HCT116 (cell line): Measurements from ENCODE around the gene GABPB1. TPM values are rescaled to one million over a fixed set of nuclear protein-coding genes. Genes with fewer than 3 reads are reported as not detected.

Source experiments
- ATAC-seq: fragments of 200-7000 bp; cut with Tn5 transposase; 2 replicates; pipeline ENCODE4 v1.9.1; 2020; ENCODE audit warnings: mild to moderate bottlenecking, moderate library complexity
- BruUV-seq: library from RNA; stranded (reverse); fragments of 400-500 nt; replicated peaks from 2 replicates; lab custom pipeline; 2021; lab: Mats Ljungman, UMichigan
- CTCF ChIA-PET: fragments of 300-600 bp; sonication (Branson Sonifier 250); formaldehyde crosslinking; loops from one replicate; lab custom pipeline; 2021; ENCODE audit warnings: antibody characterized with exemption; lab: Charles Lee
- POLR2A ChIA-PET: fragments of 300-600, 350-600 bp; sonication (Branson Sonifier 250); formaldehyde crosslinking; loops from one replicate; lab custom pipeline; 2021; ENCODE audit warnings: antibody characterized with exemption; lab: Charles Lee
- RAD21 ChIA-PET, 2 experiments: fragments of 300-600 bp; sonication (Branson Sonifier 250); formaldehyde crosslinking; loops; one replicate each; lab custom pipeline; 2023; ENCODE audit warnings: low total read pairs in 2 of 2; ENCODE audit not compliant: uncharacterized antibody in 2 of 2, unreplicated experiment in 2 of 2, low non-redundant PET in 1 of 2; lab: Charles Lee
- DNase-seq: peaks from one replicate; pipeline ENCODE4 v3.0.0-alpha.2; 2010; ENCODE audit warnings: low read depth, low spot score
- H2AFZ ChIP-seq: fragments of 200-600 bp; shearing (Covaris generic), sonication (generic); 2 replicates; pipeline ENCODE4 v1.6.1; 2017; ENCODE audit warnings: low read depth, mixed run types, mixed read lengths, antibody characterized with exemption, low read length; ENCODE audit not compliant: poor library complexity, severe bottlenecking
- H3K27ac ChIP-seq: 2 replicates; pipeline ENCODE4 v1.5.1; 2012; ENCODE audit warnings: low read depth, low read length
- H3K27me3 ChIP-seq: fragments of 200-600 bp; sonication (generic); 2 replicates; pipeline ENCODE4 v1.6.1; 2016; ENCODE audit warnings: mixed run types, low read length, mixed read lengths; ENCODE audit not compliant: insufficient read depth
- H3K36me3 ChIP-seq, 2 experiments: fragments of 200-500 bp in 1 of 2; fragments of 200-600 bp in 1 of 2; sonication (Bioruptor generic) in 1 of 2; sonication (generic) in 1 of 2; 2 replicates each; pipeline versions ENCODE4 v1.5.1 to v1.6.1; 2014 to 2016; ENCODE audit warnings: low read length in 2 of 2, inconsistent platforms in 1 of 2, mixed read lengths in 1 of 2, mixed run types in 1 of 2; ENCODE audit not compliant: insufficient read depth in 2 of 2, control insufficient read depth in 1 of 2
- H3K4me1 ChIP-seq, 2 experiments: fragments of 200-600 bp in 1 of 2; sonication (generic) in 1 of 2; 2 replicates each; pipeline versions ENCODE4 v1.5.1 to v1.6.1; 2012 to 2017; ENCODE audit warnings: low read length in 2 of 2, inconsistent platforms in 1 of 2, mild to moderate bottlenecking in 1 of 2, mixed read lengths in 1 of 2, mixed run types in 1 of 2, moderate library complexity in 1 of 2; ENCODE audit not compliant: insufficient read depth in 2 of 2, control insufficient read depth in 1 of 2
- H3K4me2 ChIP-seq: fragments of 200-600 bp; sonication (generic); 2 replicates; pipeline ENCODE4 v1.6.1; 2017; ENCODE audit warnings: mixed run types, low read length, mixed read lengths
- H3K4me3 ChIP-seq, 2 experiments: fragments of 200-600 bp in 1 of 2; sonication (generic) in 1 of 2; replicated peaks in 1 of 2; 2 replicates each; pipeline ENCODE4 v1.5.1; 2011 to 2016; ENCODE audit warnings: low read length in 2 of 2, control low read depth in 1 of 2, low read depth in 1 of 2, mild to moderate bottlenecking in 1 of 2, mixed read lengths in 1 of 2, mixed run types in 1 of 2
- H3K79me2 ChIP-seq: fragments of 200-600 bp; sonication (generic); 2 replicates; pipeline ENCODE4 v1.6.1; 2017; ENCODE audit warnings: mild to moderate bottlenecking, mixed run types, low read length, moderate library complexity, mixed read lengths; ENCODE audit not compliant: insufficient read depth
- H3K9ac ChIP-seq: fragments of 200-600 bp; sonication (generic); 2 replicates; pipeline ENCODE4 v1.6.1; 2016; ENCODE audit warnings: low read length, mixed read lengths
- H3K9me2 ChIP-seq: fragments of 200-600 bp; sonication (generic), shearing (Covaris generic); 2 replicates; pipeline ENCODE4 v1.6.1; 2017; ENCODE audit warnings: mixed run types, mild to moderate bottlenecking, moderate library complexity; ENCODE audit not compliant: insufficient read depth
- H3K9me3 ChIP-seq, 2 experiments: fragments of 200-500 bp in 1 of 2; fragments of 200-600 bp in 1 of 2; sonication (Bioruptor generic) in 1 of 2; sonication (generic) in 1 of 2; 2 replicates each; pipeline ENCODE4 v1.6.1; 2014 to 2017; ENCODE audit warnings: low read length in 2 of 2, mixed read lengths in 2 of 2, inconsistent platforms in 1 of 2, low read depth in 1 of 2, mild to moderate bottlenecking in 1 of 2, mixed run types in 1 of 2, moderate library complexity in 1 of 2; ENCODE audit not compliant: control insufficient read depth in 1 of 2, insufficient read depth in 1 of 2
- H4K20me1 ChIP-seq: fragments of 200-600 bp; sonication (generic), shearing (Covaris generic); 2 replicates; pipeline ENCODE4 v1.6.1; 2017; ENCODE audit warnings: mixed run types, mild to moderate bottlenecking, moderate library complexity; ENCODE audit not compliant: insufficient read depth
- CEBPB ChIP-seq: IDR thresholded peaks from 2 replicates; pipeline ENCODE4 v1.6.1; 2012; ENCODE audit warnings: low read depth
- ELF1 ChIP-seq: IDR thresholded peaks from 2 replicates; pipeline ENCODE4 v1.6.1; 2012; ENCODE audit warnings: low read depth, borderline replicate concordance
- FOSL1 ChIP-seq: IDR thresholded peaks from 2 replicates; pipeline ENCODE4 v1.6.1; 2012; ENCODE audit warnings: low read depth
- JUND ChIP-seq: IDR thresholded peaks from 2 replicates; pipeline ENCODE4 v1.6.1; 2012
- POLR2A ChIP-seq: IDR thresholded peaks from 2 replicates; pipeline ENCODE4 v1.7.0; 2011; ENCODE audit warnings: borderline replicate concordance; ENCODE audit not compliant: insufficient read depth, insufficient read length; ENCODE audit errors: extremely low read depth
- POLR2AphosphoS5 ChIP-seq: IDR thresholded peaks from 2 replicates; pipeline ENCODE4 v1.6.1; 2011; ENCODE audit warnings: mild to moderate bottlenecking, low read depth, low read length, moderate library complexity
- SP1 ChIP-seq: IDR thresholded peaks from 2 replicates; pipeline ENCODE4 v1.6.1; 2012; ENCODE audit warnings: low read depth
- SRF ChIP-seq: IDR thresholded peaks from 2 replicates; pipeline ENCODE4 v1.6.1; 2012; ENCODE audit warnings: low read depth
- TCF7L2 ChIP-seq: IDR thresholded peaks from 2 replicates; pipeline ENCODE4 v1.7.0; 2011; ENCODE audit warnings: borderline replicate concordance, inconsistent platforms; ENCODE audit not compliant: insufficient read depth, insufficient read length; ENCODE audit errors: extremely low read depth
- ZFX ChIP-seq: fragments of 450-650 bp; IDR thresholded peaks from 2 replicates; pipeline ENCODE4 v1.6.1; 2017
- ZNF274 ChIP-seq: fragments of 200-500 bp; sonication (Bioruptor generic); IDR thresholded peaks from 2 replicates; pipeline ENCODE4 v1.6.1; 2014; ENCODE audit warnings: mild to moderate bottlenecking, low read depth, low read length, inconsistent platforms
- intact Hi-C: fragments of 100-400 bp; cut with micrococcal nuclease; formaldehyde crosslinking; loops from 2 replicates; pipeline ENCODE4 v1.10.0; 2022
- total RNA-seq: library from RNA; stranded (reverse); gene quantifications from one replicate; pipeline ENCODE4 v1.2.1, GENCODE V29; 2021; ENCODE audit not compliant: unreplicated experiment
- TF ChIP-seq, protein P1 (sequence below): IDR thresholded peaks from 2 replicates; pipeline ENCODE4 v1.6.1; 2011; ENCODE audit warnings: mild to moderate bottlenecking, low read length, moderate library complexity; ENCODE audit not compliant: insufficient replicate concordance; ENCODE audit errors: extremely low read depth
- TF ChIP-seq, protein P2 (sequence below): IDR thresholded peaks from 2 replicates; pipeline ENCODE4 v1.6.1; 2012

Gene GABPB1
- total RNA-seq, 1 experiment from 2014 or later, result 20.1 TPM

DNA sequence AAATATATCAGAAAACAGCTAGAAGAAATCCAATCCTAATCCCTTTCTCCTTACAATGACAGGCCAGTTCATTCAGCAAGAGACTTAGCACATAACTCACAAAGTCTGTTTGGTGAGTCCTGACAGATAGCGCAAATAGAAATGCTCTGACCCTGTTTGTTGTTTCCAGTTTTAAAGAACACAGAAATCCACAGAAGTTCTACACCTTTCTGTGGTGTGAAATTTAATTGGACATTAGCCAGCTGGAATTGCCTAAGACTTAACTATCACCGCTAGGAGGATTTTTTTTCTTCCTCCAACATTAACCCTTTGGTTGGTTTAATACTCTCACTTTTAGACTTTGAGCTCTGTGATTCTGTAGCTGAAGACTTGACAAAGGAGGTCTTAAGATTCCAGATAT is 120.2 kb downstream of the GABPB1 start:
- no peak for TF ChIP-seq SRF
- TF ChIP-seq ELF1, result no peak
- TF ChIP-seq FOSL1, result no peak
- TF ChIP-seq ZFX, result no peak
- TF ChIP-seq JUND, result no peak
- TF ChIP-seq, protein P1, sequence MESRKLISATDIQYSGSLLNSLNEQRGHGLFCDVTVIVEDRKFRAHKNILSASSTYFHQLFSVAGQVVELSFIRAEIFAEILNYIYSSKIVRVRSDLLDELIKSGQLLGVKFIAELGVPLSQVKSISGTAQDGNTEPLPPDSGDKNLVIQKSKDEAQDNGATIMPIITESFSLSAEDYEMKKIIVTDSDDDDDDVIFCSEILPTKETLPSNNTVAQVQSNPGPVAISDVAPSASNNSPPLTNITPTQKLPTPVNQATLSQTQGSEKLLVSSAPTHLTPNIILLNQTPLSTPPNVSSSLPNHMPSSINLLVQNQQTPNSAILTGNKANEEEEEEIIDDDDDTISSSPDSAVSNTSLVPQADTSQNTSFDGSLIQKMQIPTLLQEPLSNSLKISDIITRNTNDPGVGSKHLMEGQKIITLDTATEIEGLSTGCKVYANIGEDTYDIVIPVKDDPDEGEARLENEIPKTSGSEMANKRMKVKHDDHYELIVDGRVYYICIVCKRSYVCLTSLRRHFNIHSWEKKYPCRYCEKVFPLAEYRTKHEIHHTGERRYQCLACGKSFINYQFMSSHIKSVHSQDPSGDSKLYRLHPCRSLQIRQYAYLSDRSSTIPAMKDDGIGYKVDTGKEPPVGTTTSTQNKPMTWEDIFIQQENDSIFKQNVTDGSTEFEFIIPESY, result no peak
- TF ChIP-seq POLR2AphosphoS5, result no peak
- TF ChIP-seq, protein P2, sequence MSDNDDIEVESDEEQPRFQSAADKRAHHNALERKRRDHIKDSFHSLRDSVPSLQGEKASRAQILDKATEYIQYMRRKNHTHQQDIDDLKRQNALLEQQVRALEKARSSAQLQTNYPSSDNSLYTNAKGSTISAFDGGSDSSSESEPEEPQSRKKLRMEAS, result no peak
- no peak for TF ChIP-seq ZNF274
- no peak for TF ChIP-seq TCF7L2
- TF ChIP-seq CEBPB, result no peak
- TF ChIP-seq POLR2A, result no peak
- no peak for TF ChIP-seq SP1
- H4K20me1 ChIP-seq, result no peaks in the 10 kb centered on the region
- no peak overlapping the region for H3K4me3 ChIP-seq
- CTCF ChIA-PET, result no interaction called here
- H3K9ac ChIP-seq, result no peak overlapping the region
- H3K27me3 ChIP-seq, result no peaks in the 10 kb centered on the region
- DNase-seq (no peak), ATAC-seq (no peak)
- no peak overlapping the region for H3K27ac ChIP-seq
- H2AFZ ChIP-seq, result no peak overlapping the region
- no peaks in the 10 kb centered on the region for H3K9me2 ChIP-seq
- H3K4me1 ChIP-seq, result no peaks in the 10 kb centered on the region
- intact Hi-C loops, result no loop called here
- no peaks in the 10 kb centered on the region for H3K9me3 ChIP-seq
- H3K4me2 ChIP-seq, result no peak overlapping the region
- no peaks in the 10 kb centered on the region for H3K36me3 ChIP-seq
- BruUV-seq, result no TSS peak
- RAD21 ChIA-PET, result no interaction called here
- H3K79me2 ChIP-seq, result no peaks in the 10 kb centered on the region
- POLR2A ChIA-PET, result no interaction called here
